Fibroblast of the conjunctiva (primary cell): ENCODE data around the gene SLX9.
"Not testable (repeated sequence)": the region's sequence is repeated elsewhere in the genome, so short reads cannot be mapped to it uniquely, and the experiment has no call there.

Experiments
- DNase-seq: peaks from one replicate; pipeline ENCODE4 v3.0.0-alpha.2; 2010; ENCODE audit warnings: low read depth

Gene SLX9

GRCh38 chr21:44916965-44917364, 22.9 kb upstream of the SLX9 start:
- no peak for DNase-seq

- DNase-seq: no peak
Measured at GRCh38 chr21:44917446-44918106, 22.3 kb upstream of the SLX9 start.

- DNase-seq: no peak
Measured at GRCh38 chr21:44918107-44918470, 21.7 kb upstream of the SLX9 start.

- DNase-seq: no peak
Measured at GRCh38 chr21:44918581-44919033, 21.2 kb upstream of the SLX9 start.

GRCh38 chr21:44919111-44919912, 20.5 kb upstream of the SLX9 start:
- DNase-seq: no peak

- DNase-seq: no peak
Measured at GRCh38 chr21:44919913-44920693, 19.7 kb upstream of the SLX9 start.

GRCh38 chr21:44920694-44921604, 18.9 kb upstream of the SLX9 start, which contains the start of gene ITGB2:
Gene ITGB2 (minus strand): TSS chr21:44920899. CDS start chr21:44910782, 10,117 bp downstream.
- DNase-seq: no peak

- DNase-seq: no peak
Measured at GRCh38 chr21:44921928-44922327, 17.9 kb upstream of the SLX9 start.

- DNase-seq: no peak
Measured at GRCh38 chr21:44923480-44924084, 16.2 kb upstream of the SLX9 start.

GRCh38 chr21:44924606-44925377, 15.0 kb upstream of the SLX9 start:
- DNase-seq: no peak

GRCh38 chr21:44925378-44925755, 14.5 kb upstream of the SLX9 start:
- DNase-seq: no peak

- no peak for DNase-seq
Measured at GRCh38 chr21:44926331-44927101, 13.3 kb upstream of the SLX9 start.

GRCh38 chr21:44927259-44927586, 12.6 kb upstream of the SLX9 start:
- no peak for DNase-seq

GRCh38 chr21:44927587-44928461, 12.0 kb upstream of the SLX9 start:
- DNase-seq: no peak

- DNase-seq: not testable (repeated sequence)
Measured at GRCh38 chr21:44928500-44929241, 11.2 kb upstream of the SLX9 start.

- no peak for DNase-seq
Measured at GRCh38 chr21:44929242-44929798, 10.5 kb upstream of the SLX9 start.

GRCh38 chr21:44929799-44930542, 9.9 kb upstream of the SLX9 start:
- DNase-seq: no peak
